CD14-positive monocyte (primary cell): Measurements from ENCODE around the gene TMTC1. TPM values are rescaled to one million over a fixed set of nuclear protein-coding genes. Genes with fewer than 3 reads are reported as not detected.

ENCODE experiments used
- DNase-seq, 3 donors: peaks; one replicate each; pipeline ENCODE4 v3.0.0-alpha.2; 2011 to 2022
- H2AFZ ChIP-seq: 2 replicates; pipeline ENCODE4 v1.6.0; 2012; ENCODE audit warnings: mild to moderate bottlenecking, low read depth, low read length, inconsistent platforms; ENCODE audit not compliant: insufficient read depth, poor library complexity, severe bottlenecking
- H3K27ac ChIP-seq, 2 donors: 1 replicate in 1 of 2; 2 replicates in 1 of 2; pipeline ENCODE4 v1.5.1; 2012 to 2013; ENCODE audit warnings: low read length in 2 of 2, control low read depth in 1 of 2, inconsistent platforms in 1 of 2, low read depth in 1 of 2, mild to moderate bottlenecking in 1 of 2
- H3K27me3 ChIP-seq, 2 donors: one replicate each; pipeline versions ENCODE4 v1.6.0 to v1.6.1; 2011 to 2013; ENCODE audit warnings: low read length in 2 of 2; ENCODE audit not compliant: control insufficient read depth in 2 of 2, insufficient read depth in 2 of 2
- H3K36me3 ChIP-seq, 2 donors: replicated peaks in 1 of 2; 1 replicate in 1 of 2; 2 replicates in 1 of 2; pipeline versions ENCODE4 v1.5.1 to v1.6.1; 2012 to 2013; ENCODE audit warnings: low read length in 2 of 2, control low read depth in 1 of 2, inconsistent platforms in 1 of 2, mild to moderate bottlenecking in 1 of 2; ENCODE audit not compliant: insufficient read depth in 2 of 2, control insufficient read depth in 1 of 2
- H3K4me1 ChIP-seq, 2 donors: 1 replicate in 1 of 2; 2 replicates in 1 of 2; pipeline versions ENCODE4 v1.5.1 to v1.6.1; 2012 to 2013; ENCODE audit warnings: low read length in 2 of 2, control low read depth in 1 of 2, inconsistent platforms in 1 of 2, mild to moderate bottlenecking in 1 of 2, moderate library complexity in 1 of 2; ENCODE audit not compliant: insufficient read depth in 2 of 2, control insufficient read depth in 1 of 2
- H3K4me2 ChIP-seq: replicated peaks from 2 replicates; pipeline ENCODE3; 2012; ENCODE audit warnings: low read length, moderate library complexity, mild to moderate bottlenecking; ENCODE audit not compliant: poor library complexity, severe bottlenecking; ENCODE audit errors: extremely low read depth
- H3K4me3 ChIP-seq, 3 experiments: fragments of 200-600 bp in 1 of 3; sonication (generic) in 1 of 3; replicated peaks in 1 of 3; 1 replicate in 2 of 3; 2 replicates in 1 of 3; pipeline ENCODE4 v1.5.1; 2011 to 2013; ENCODE audit warnings: low read length in 3 of 3, mild to moderate bottlenecking in 3 of 3, control low read depth in 2 of 3, low read depth in 2 of 3, inconsistent platforms in 1 of 3, moderate library complexity in 1 of 3
- H3K79me2 ChIP-seq: 2 replicates; pipeline ENCODE4 v1.6.0; 2012; ENCODE audit warnings: mild to moderate bottlenecking, control low read depth, inconsistent platforms, low read length, moderate library complexity; ENCODE audit not compliant: insufficient read depth
- H3K9ac ChIP-seq: 2 replicates; pipeline ENCODE4 v1.6.0; 2017; ENCODE audit warnings: low read length, mild to moderate bottlenecking; ENCODE audit not compliant: insufficient read depth, poor library complexity, severe bottlenecking
- H3K9me3 ChIP-seq, 2 donors: replicated peaks in 1 of 2; 1 replicate in 1 of 2; 2 replicates in 1 of 2; pipeline versions ENCODE4 v1.5.1 to v1.6.1; 2012 to 2013; ENCODE audit warnings: low read length in 2 of 2, control low read depth in 1 of 2; ENCODE audit not compliant: control insufficient read depth in 1 of 2, insufficient read depth in 1 of 2
- H4K20me1 ChIP-seq: 2 replicates; pipeline ENCODE4 v1.6.0; 2012; ENCODE audit warnings: mild to moderate bottlenecking, low read length, control low read depth, moderate library complexity; ENCODE audit not compliant: insufficient read depth
- H3K27ac Mint-ChIP-seq, 7 donors: one replicate each; pipeline ENCODE4 v1.8.0; 2020; ENCODE audit warnings: mild to moderate bottlenecking in 7 of 7, mixed read lengths in 7 of 7, moderate library complexity in 6 of 7, inconsistent platforms in 2 of 7
- H3K27me3 Mint-ChIP-seq, 3 donors: one replicate each; pipeline ENCODE4 v1.8.0; 2021 to 2022; ENCODE audit warnings: low read depth in 3 of 3, mild to moderate bottlenecking in 3 of 3, mixed read lengths in 3 of 3, moderate library complexity in 3 of 3, inconsistent platforms in 1 of 3
- H3K36me3 Mint-ChIP-seq, 2 donors: one replicate each; pipeline ENCODE4 v1.8.0; 2020; ENCODE audit warnings: mixed read lengths in 2 of 2, inconsistent platforms in 1 of 2, mild to moderate bottlenecking in 1 of 2
- H3K4me1 Mint-ChIP-seq: one replicate; pipeline ENCODE4 v1.8.0; 2020; ENCODE audit warnings: mild to moderate bottlenecking, mixed read lengths
- H3K4me3 Mint-ChIP-seq, 2 donors: one replicate each; pipeline ENCODE4 v1.8.0; 2020; ENCODE audit warnings: mild to moderate bottlenecking in 2 of 2, mixed read lengths in 2 of 2, moderate library complexity in 1 of 2
- H3K9me3 Mint-ChIP-seq, 7 donors: one replicate each; pipeline ENCODE4 v1.8.0; 2020 to 2022; ENCODE audit warnings: mixed read lengths in 7 of 7, mild to moderate bottlenecking in 6 of 7, moderate library complexity in 6 of 7, inconsistent platforms in 2 of 7
- CTCF ChIP-seq: fragments of 200-600 bp; IDR thresholded peaks from one replicate; pipeline ENCODE4 v1.8.0; 2022; ENCODE audit warnings: antibody characterized with exemption, mild to moderate bottlenecking
- WGBS: methylation state at CpG from one replicate; pipeline ENCODE4 v1.1.5; 2013; ENCODE audit warnings: missing lambda C conversion rate; ENCODE audit not compliant: insufficient coverage; 5-methylcytosine and 5-hydroxymethylcytosine counted together
- intact Hi-C, 2 donors: fragments of 100-400 bp; cut with micrococcal nuclease; formaldehyde crosslinking; loops; one replicate each; pipeline versions ENCODE4 v1.15.0 to v1.15.1; 2023
- polyA plus RNA-seq, 3 donors: library from polyadenylated mRNA; depleted of rRNA in 1 of 3; unstranded in 2 of 3; stranded (reverse) in 1 of 3; fragments of 300-500 nt in 2 of 3; fragments of >200 nt in 1 of 3; fragmentation: Illumina TruSeq in 2 of 3; gene quantifications; 1 replicate in 2 of 3; 2 replicates in 1 of 3; pipeline ENCODE4 v1.2.3, GENCODE V29; 2012 to 2021

Gene TMTC1
- polyA plus RNA-seq, 3 donors: 0.57 to 5.6 (median 2.1) TPM

- H3K4me3 ChIP-seq: no peak overlapping the region
- no CpG with 5 or more reads among the region's 3 CpGs for WGBS
- H3K27me3 ChIP-seq: no peaks in the 10 kb centered on the region
- H3K36me3 ChIP-seq: no peaks in the 10 kb centered on the region
- no peak overlapping the region for H3K4me2 ChIP-seq
- H3K79me2 ChIP-seq: no peaks in the 10 kb centered on the region
- DNase-seq: no peak
- no peak for TF ChIP-seq CTCF
- Mint-ChIP-seq H3K4me3 (no peak overlapping the region), H3K4me1 (peaks cover 18% of the 10 kb centered on the region), H3K9me3 (peaks cover 0 to 3% (median 0%) of the 10 kb centered on the region in 7 donors), H3K36me3 (peaks cover 0 to 24% of the 10 kb centered on the region in 2 donors), H3K27ac (no peak overlapping the region), H3K27me3 (peaks cover 0 to 9% (median 4%) of the 10 kb centered on the region in 3 donors)
- no peak overlapping the region for H3K27ac ChIP-seq
- H3K4me1 ChIP-seq: peaks cover 0 to 6% of the 10 kb centered on the region in 2 donors
- no peak overlapping the region for H3K9ac ChIP-seq
- H4K20me1 ChIP-seq: no peaks in the 10 kb centered on the region
- no peak overlapping the region for H2AFZ ChIP-seq
- intact Hi-C loops: no loop called here
- no peaks in the 10 kb centered on the region for H3K9me3 ChIP-seq
Measured at GRCh38 chr12:29561664-29562071, 222.1 kb downstream of the TMTC1 start.

GRCh38 chr12:29559198-29559597 is 224.5 kb downstream of the TMTC1 start:
- DNase-seq: peak in 2 of 3 donors; percentile 5
- no peak for TF ChIP-seq CTCF
- Histone ChIP-seq H3K4me2 (no peak overlapping the region), H3K4me1 (peaks cover 0 to 4% of the 10 kb centered on the region in 2 donors), H4K20me1 (no peaks in the 10 kb centered on the region), H3K36me3 (no peaks in the 10 kb centered on the region), H3K9me3 (no peaks in the 10 kb centered on the region), H3K4me3 (no peak overlapping the region), H3K9ac (no peak overlapping the region), H3K27me3 (no peaks in the 10 kb centered on the region), H3K27ac (no peak overlapping the region), H3K79me2 (no peaks in the 10 kb centered on the region), H2AFZ (no peak overlapping the region)
- no CpG with 5 or more reads among the region's 4 CpGs for WGBS
- Mint-ChIP-seq H3K27me3 (peaks cover 0 to 9% (median 4%) of the 10 kb centered on the region in 3 donors), H3K4me3 (peak overlapping the region in 1 of 2 donors; percentile 19), H3K36me3 (peaks cover 0 to 18% of the 10 kb centered on the region in 2 donors), H3K4me1 (peaks cover 13% of the 10 kb centered on the region), H3K27ac (peak overlapping the region in 1 of 7 donors; percentile 6), H3K9me3 (peaks cover 0 to 3% (median 0%) of the 10 kb centered on the region in 7 donors)
- intact Hi-C loops: no loop called here
